ENCODE data around the gene ANKRD44.

The ANKRD44 gene

GRCh38 chr2:197297266-197297665, 13.3 kb downstream of the ANKRD44 start:
- Histone ChIP-seq H2AFZ (ENCODE audit: insufficient read depth, low read length, poor library complexity) (no peak overlapping the region), H4K8ac (ENCODE audit: low read depth, low read length) (no peak overlapping the region)
- no CpG with 5 or more reads among the region's 2 CpGs for WGBS (ENCODE audit: extremely low coverage, insufficient coverage, insufficient read length)

GRCh38 chr2:197296835-197297234, 13.7 kb downstream of the ANKRD44 start:
- no CpG with 5 or more reads among the region's 2 CpGs for WGBS (ENCODE audit: extremely low coverage, insufficient coverage, insufficient read length)
- H2AK5ac ChIP-seq (ENCODE audit: low read length): no peak overlapping the region
- no peaks in the 10 kb centered on the region for H3K79me2 ChIP-seq (ENCODE audit: control insufficient read depth, insufficient read depth, low read length, poor library complexity)
- H3K23ac ChIP-seq (ENCODE audit: low read length): no peak overlapping the region
- H3K27me3 ChIP-seq (ENCODE audit: insufficient read depth, low read length): no peaks in the 10 kb centered on the region
- H4K91ac ChIP-seq (ENCODE audit: low read depth, low read length): no peak overlapping the region
- no peak overlapping the region for H3K9ac ChIP-seq (ENCODE audit: low read length)
- H3K4ac ChIP-seq (ENCODE audit: low read depth, low read length): no peak overlapping the region
- H3K4me1 ChIP-seq (ENCODE audit: control insufficient read depth in 1 of 2, insufficient read depth in 2 of 2, low read length in 2 of 2): no peaks in the 10 kb centered on the region
- H3K79me1 ChIP-seq (ENCODE audit: low read length): no peaks in the 10 kb centered on the region
- H2AFZ ChIP-seq (ENCODE audit: insufficient read depth, low read length, poor library complexity): no peak overlapping the region
- no peak overlapping the region for H4K12ac ChIP-seq (ENCODE audit: low read depth, low read length)
- no peak overlapping the region for H4K8ac ChIP-seq (ENCODE audit: low read depth, low read length)
- no peak overlapping the region for H3K27ac ChIP-seq (ENCODE audit: low read depth, low read length)
- no peak overlapping the region for H3K4me3 ChIP-seq (ENCODE audit: low read depth, low read length)
- no peaks in the 10 kb centered on the region for H3K9me3 ChIP-seq (ENCODE audit: insufficient read depth, low read depth, low read length)
- DNase-seq: no peak
- H3K14ac ChIP-seq (ENCODE audit: low read length): no peak overlapping the region
- no peak overlapping the region for H2BK5ac ChIP-seq (ENCODE audit: low read depth, low read length, poor library complexity)
- no peaks in the 10 kb centered on the region for H3K36me3 ChIP-seq (ENCODE audit: control insufficient read depth in 1 of 2, insufficient read depth in 2 of 2, low read length in 2 of 2)
- no peak overlapping the region for H2BK120ac ChIP-seq (ENCODE audit: insufficient read depth, low read length, poor library complexity)
- no peak overlapping the region for H3K4me2 ChIP-seq (ENCODE audit: low read length)
- no peak overlapping the region for H2BK12ac ChIP-seq (ENCODE audit: low read length)
- no peak overlapping the region for H3K18ac ChIP-seq (ENCODE audit: low read length)

More at GRCh38 chr2:197297266-197297665, 13.3 kb downstream of the ANKRD44 start:
- no peak overlapping the region for H3K18ac ChIP-seq (ENCODE audit: low read length)
- H4K12ac ChIP-seq (ENCODE audit: low read depth, low read length): no peak overlapping the region
- H3K9ac ChIP-seq (ENCODE audit: low read length): no peak overlapping the region
- H3K4me3 ChIP-seq (ENCODE audit: low read depth, low read length): no peak overlapping the region
- H3K36me3 ChIP-seq (ENCODE audit: control insufficient read depth in 1 of 2, insufficient read depth in 2 of 2, low read length in 2 of 2): no peaks in the 10 kb centered on the region
- no peak overlapping the region for H3K14ac ChIP-seq (ENCODE audit: low read length)
- H3K79me1 ChIP-seq (ENCODE audit: low read length): no peaks in the 10 kb centered on the region
- peaks cover 2% of the 10 kb centered on the region for H3K79me2 ChIP-seq (ENCODE audit: control insufficient read depth, insufficient read depth, low read length, poor library complexity)
- H3K23ac ChIP-seq (ENCODE audit: low read length): no peak overlapping the region
- no peak overlapping the region for H2AK5ac ChIP-seq (ENCODE audit: low read length)
- no peak overlapping the region for H2BK120ac ChIP-seq (ENCODE audit: insufficient read depth, low read length, poor library complexity)
- H2BK5ac ChIP-seq (ENCODE audit: low read depth, low read length, poor library complexity): no peak overlapping the region
- no peak overlapping the region for H4K91ac ChIP-seq (ENCODE audit: low read depth, low read length)
- no peak overlapping the region for H3K27ac ChIP-seq (ENCODE audit: low read depth, low read length)
- H2BK12ac ChIP-seq (ENCODE audit: low read length): no peak overlapping the region
- no peaks in the 10 kb centered on the region for H3K27me3 ChIP-seq (ENCODE audit: insufficient read depth, low read length)
- no peak for DNase-seq
- no peaks in the 10 kb centered on the region for H3K4me1 ChIP-seq (ENCODE audit: control insufficient read depth in 1 of 2, insufficient read depth in 2 of 2, low read length in 2 of 2)
- H3K9me3 ChIP-seq (ENCODE audit: insufficient read depth, low read depth, low read length): no peaks in the 10 kb centered on the region
- H3K4me2 ChIP-seq (ENCODE audit: low read length): no peak overlapping the region
- H3K4ac ChIP-seq (ENCODE audit: low read depth, low read length): no peak overlapping the region

GRCh38 chr2:197294260-197294659, 16.3 kb downstream of the ANKRD44 start:
- no peak for DNase-seq
- Histone ChIP-seq H2BK120ac (ENCODE audit: insufficient read depth, low read length, poor library complexity) (no peak overlapping the region), H3K23ac (ENCODE audit: low read length) (no peak overlapping the region), H3K4ac (ENCODE audit: low read depth, low read length) (no peak overlapping the region), H3K18ac (ENCODE audit: low read length) (no peak overlapping the region), H3K4me1 (ENCODE audit: control insufficient read depth in 1 of 2, insufficient read depth in 2 of 2, low read length in 2 of 2) (no peaks in the 10 kb centered on the region), H3K9me3 (ENCODE audit: insufficient read depth, low read depth, low read length) (no peaks in the 10 kb centered on the region), H3K14ac (ENCODE audit: low read length) (no peak overlapping the region), H4K91ac (ENCODE audit: low read depth, low read length) (no peak overlapping the region), H3K27me3 (ENCODE audit: insufficient read depth, low read length) (no peaks in the 10 kb centered on the region), H3K4me2 (ENCODE audit: low read length) (no peak overlapping the region), H4K8ac (ENCODE audit: low read depth, low read length) (no peak overlapping the region), H3K27ac (ENCODE audit: low read depth, low read length) (no peak overlapping the region), H2BK5ac (ENCODE audit: low read depth, low read length, poor library complexity) (no peak overlapping the region), H4K12ac (ENCODE audit: low read depth, low read length) (no peak overlapping the region), H2AFZ (ENCODE audit: insufficient read depth, low read length, poor library complexity) (no peak overlapping the region), H3K36me3 (ENCODE audit: control insufficient read depth in 1 of 2, insufficient read depth in 2 of 2, low read length in 2 of 2) (no peaks in the 10 kb centered on the region), H3K4me3 (ENCODE audit: low read depth, low read length) (no peak overlapping the region), H3K9ac (ENCODE audit: low read length) (no peak overlapping the region), H2AK5ac (ENCODE audit: low read length) (no peak overlapping the region), H2BK12ac (ENCODE audit: low read length) (no peak overlapping the region), H3K79me2 (ENCODE audit: control insufficient read depth, insufficient read depth, low read length, poor library complexity) (no peaks in the 10 kb centered on the region), H3K79me1 (ENCODE audit: low read length) (no peaks in the 10 kb centered on the region)
- WGBS (ENCODE audit: extremely low coverage, insufficient coverage, insufficient read length): no CpG with 5 or more reads among the region's 3 CpGs

- H2BK12ac ChIP-seq (ENCODE audit: low read length): no peak overlapping the region
- H4K8ac ChIP-seq (ENCODE audit: low read depth, low read length): no peak overlapping the region
- no peak overlapping the region for H3K18ac ChIP-seq (ENCODE audit: low read length)
- no peak overlapping the region for H3K4me2 ChIP-seq (ENCODE audit: low read length)
- no peaks in the 10 kb centered on the region for H3K4me1 ChIP-seq (ENCODE audit: control insufficient read depth in 1 of 2, insufficient read depth in 2 of 2, low read length in 2 of 2)
- no peaks in the 10 kb centered on the region for H3K27me3 ChIP-seq (ENCODE audit: insufficient read depth, low read length)
- no peak for DNase-seq
- no peak overlapping the region for H3K27ac ChIP-seq (ENCODE audit: low read depth, low read length)
- H3K9ac ChIP-seq (ENCODE audit: low read length): no peak overlapping the region
- H3K36me3 ChIP-seq (ENCODE audit: control insufficient read depth in 1 of 2, insufficient read depth in 2 of 2, low read length in 2 of 2): no peaks in the 10 kb centered on the region
- H2BK120ac ChIP-seq (ENCODE audit: insufficient read depth, low read length, poor library complexity): no peak overlapping the region
- no CpG with 5 or more reads among the region's 5 CpGs for WGBS (ENCODE audit: extremely low coverage, insufficient coverage, insufficient read length)
- H3K4me3 ChIP-seq (ENCODE audit: low read depth, low read length): no peak overlapping the region
- no peak overlapping the region for H4K91ac ChIP-seq (ENCODE audit: low read depth, low read length)
- no peaks in the 10 kb centered on the region for H3K9me3 ChIP-seq (ENCODE audit: insufficient read depth, low read depth, low read length)
- H3K79me2 ChIP-seq (ENCODE audit: control insufficient read depth, insufficient read depth, low read length, poor library complexity): no peaks in the 10 kb centered on the region
- no peak overlapping the region for H3K14ac ChIP-seq (ENCODE audit: low read length)
- H3K79me1 ChIP-seq (ENCODE audit: low read length): no peaks in the 10 kb centered on the region
- H4K12ac ChIP-seq (ENCODE audit: low read depth, low read length): no peak overlapping the region
- H3K23ac ChIP-seq (ENCODE audit: low read length): no peak overlapping the region
- H3K4ac ChIP-seq (ENCODE audit: low read depth, low read length): no peak overlapping the region
- H2BK5ac ChIP-seq (ENCODE audit: low read depth, low read length, poor library complexity): no peak overlapping the region
- H2AFZ ChIP-seq (ENCODE audit: insufficient read depth, low read length, poor library complexity): no peak overlapping the region
- H2AK5ac ChIP-seq (ENCODE audit: low read length): no peak overlapping the region
These were observed 17.1 kb downstream of the ANKRD44 start for GRCh38 chr2:197293252-197294007.

Measured in trophoblast cell (in vitro differentiated cells and primary cell).